ENCODE measurements around the gene DNM1.
A peak's percentile ranks its signal among the peaks of the same experiment; 100 is the strongest.
"Not testable (repeated sequence)": the region's sequence is repeated elsewhere in the genome, so short reads cannot be mapped to it uniquely, and the experiment has no call there.

DNM1 gene

GRCh38 chr9:128266868-128267590 is 63.9 kb downstream of the DNM1 start:
- no peaks in the 10 kb centered on the region for H3K9me3 ChIP-seq
- no peak overlapping the region for H3K4me3 ChIP-seq
- no peaks in the 10 kb centered on the region for H3K4me1 ChIP-seq
- H3K27me3 ChIP-seq (ENCODE audit: low read depth) = no peaks in the 10 kb centered on the region
- DNase-seq (ENCODE audit: low spot score in 2 of 2) = no peak
- in situ Hi-C loops (cut with MboI; ENCODE audit: low sequenced_read_pairs) = no loop called here
- peaks cover 29% of the 10 kb centered on the region for H3K36me3 ChIP-seq (replicated peaks)

- no peaks in the 10 kb centered on the region for H3K4me1 ChIP-seq
- H3K4me3 ChIP-seq = no peak overlapping the region
- no peaks in the 10 kb centered on the region for H3K27me3 ChIP-seq (ENCODE audit: low read depth)
- in situ Hi-C loops (cut with MboI; ENCODE audit: low sequenced_read_pairs) = no loop called here
- DNase-seq (ENCODE audit: low spot score in 2 of 2) = no peak
- no peaks in the 10 kb centered on the region for H3K9me3 ChIP-seq
- peaks cover 11% of the 10 kb centered on the region for H3K36me3 ChIP-seq (replicated peaks)
Measured at GRCh38 chr9:128271112-128271511, 67.9 kb downstream of the DNM1 start.

- Histone ChIP-seq H3K36me3 (replicated peaks) (peaks cover 11% of the 10 kb centered on the region), H3K9me3 (no peaks in the 10 kb centered on the region), H3K4me1 (no peaks in the 10 kb centered on the region), H3K27me3 (ENCODE audit: low read depth) (no peaks in the 10 kb centered on the region), H3K4me3 (no peak overlapping the region)
- no peak for DNase-seq (ENCODE audit: low spot score in 2 of 2)
- in situ Hi-C loops (cut with MboI; ENCODE audit: low sequenced_read_pairs) = no loop called here
Measured at GRCh38 chr9:128271512-128271911, 68.3 kb downstream of the DNM1 start.

GRCh38 chr9:128274245-128274644 is 71.1 kb downstream of the DNM1 start:
- Histone ChIP-seq H3K36me3 (replicated peaks) (peaks cover 4% of the 10 kb centered on the region; the same call in 1 of the 2 replicates), H3K9me3 (no peaks in the 10 kb centered on the region), H3K4me3 (no peak overlapping the region), H3K4me1 (0 out of 2 replicates have a peak, but pooled peaks cover 5% of the 10 kb centered on the region), H3K27me3 (ENCODE audit: low read depth) (no peaks in the 10 kb centered on the region)
- no peak for DNase-seq (ENCODE audit: low spot score in 2 of 2)
- in situ Hi-C loops (cut with MboI; ENCODE audit: low sequenced_read_pairs) = no loop called here

- DNase-seq (ENCODE audit: low spot score in 2 of 2) = peak; percentile 7 to 49
- no peaks in the 10 kb centered on the region for H3K9me3 ChIP-seq
- H3K27me3 ChIP-seq (ENCODE audit: low read depth) = no peaks in the 10 kb centered on the region
- in situ Hi-C loops (cut with MboI; ENCODE audit: low sequenced_read_pairs) = no loop called here
- H3K4me1 ChIP-seq = 0 out of 2 replicates have a peak, but pooled peaks cover 5% of the 10 kb centered on the region
- peak within 1 kb of the TSS; percentile 87 for H3K4me3 ChIP-seq
- H3K36me3 ChIP-seq (replicated peaks) = peaks cover 4% of the 10 kb centered on the region; the same call in 1 of the 2 replicates
Measured at GRCh38 chr9:128275198-128276007, 72.2 kb downstream of the DNM1 start, which contains the start of gene GOLGA2. Gene GOLGA2, minus strand, starts transcription at chr9:128276007. Its CDS starts 31 bp downstream, at chr9:128275976.

GRCh38 chr9:128276008-128276573 is 72.9 kb downstream of the DNM1 start, which contains the start of gene SWI5:
Gene SWI5, plus strand, starts transcription at chr9:128276276.
- Histone ChIP-seq H3K36me3 (replicated peaks) (peaks cover 4% of the 10 kb centered on the region; the same call in 1 of the 2 replicates), H3K4me1 (0 out of 2 replicates have a peak, but pooled peaks cover 5% of the 10 kb centered on the region), H3K27me3 (ENCODE audit: low read depth) (no peaks in the 10 kb centered on the region), H3K4me3 (peak within 1 kb of the TSS; percentile 87), H3K9me3 (no peaks in the 10 kb centered on the region)
- in situ Hi-C loops (cut with MboI; ENCODE audit: low sequenced_read_pairs) = no loop called here
- peak; percentile 98 to 100 for DNase-seq (ENCODE audit: low spot score in 2 of 2)

DNA sequence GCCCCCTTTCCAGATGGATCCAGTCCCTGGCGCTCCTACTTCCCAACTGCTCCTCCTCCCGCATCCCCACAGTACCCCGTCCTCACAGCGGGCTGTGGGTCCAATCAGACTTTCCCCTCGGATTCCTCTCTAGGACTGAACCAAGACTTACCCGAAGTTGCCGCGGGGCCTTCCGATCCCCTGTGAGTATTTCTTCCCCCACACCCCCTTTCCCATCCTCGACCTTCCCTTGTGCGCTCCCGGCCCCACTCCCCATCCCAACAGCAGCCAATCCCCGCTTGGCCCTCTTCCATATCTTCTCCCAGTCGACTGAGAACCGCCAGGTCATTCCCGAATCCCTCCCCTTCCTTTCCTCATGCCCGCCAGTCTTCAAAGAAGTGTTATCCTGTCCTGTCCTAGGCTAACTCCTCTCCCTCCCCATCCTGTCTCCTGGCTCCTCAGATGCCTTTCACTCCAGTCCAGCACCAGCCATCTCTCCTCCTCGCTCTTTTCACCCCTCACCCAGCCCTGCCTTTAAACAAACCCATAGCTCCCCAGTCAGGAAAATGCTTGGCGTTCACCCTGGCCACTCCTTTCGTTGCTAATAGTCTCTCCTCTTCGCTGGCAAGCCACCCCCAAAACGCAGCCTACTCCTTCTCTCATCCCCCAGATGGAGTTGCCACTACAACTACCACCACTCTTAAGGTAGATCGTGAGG is 73.5 kb downstream of the DNM1 start:
- in situ Hi-C loops (cut with MboI; ENCODE audit: low sequenced_read_pairs) = no loop called here
- Histone ChIP-seq H3K4me3 (peak overlapping the region; percentile 87), H3K36me3 (replicated peaks) (peaks cover 4% of the 10 kb centered on the region; the same call in 1 of the 2 replicates), H3K4me1 (0 out of 2 replicates have a peak, but pooled peaks cover 5% of the 10 kb centered on the region), H3K27me3 (ENCODE audit: low read depth) (no peaks in the 10 kb centered on the region), H3K9me3 (no peaks in the 10 kb centered on the region)
- peak; percentile 39 to 60 for DNase-seq (ENCODE audit: low spot score in 2 of 2)

DNA sequence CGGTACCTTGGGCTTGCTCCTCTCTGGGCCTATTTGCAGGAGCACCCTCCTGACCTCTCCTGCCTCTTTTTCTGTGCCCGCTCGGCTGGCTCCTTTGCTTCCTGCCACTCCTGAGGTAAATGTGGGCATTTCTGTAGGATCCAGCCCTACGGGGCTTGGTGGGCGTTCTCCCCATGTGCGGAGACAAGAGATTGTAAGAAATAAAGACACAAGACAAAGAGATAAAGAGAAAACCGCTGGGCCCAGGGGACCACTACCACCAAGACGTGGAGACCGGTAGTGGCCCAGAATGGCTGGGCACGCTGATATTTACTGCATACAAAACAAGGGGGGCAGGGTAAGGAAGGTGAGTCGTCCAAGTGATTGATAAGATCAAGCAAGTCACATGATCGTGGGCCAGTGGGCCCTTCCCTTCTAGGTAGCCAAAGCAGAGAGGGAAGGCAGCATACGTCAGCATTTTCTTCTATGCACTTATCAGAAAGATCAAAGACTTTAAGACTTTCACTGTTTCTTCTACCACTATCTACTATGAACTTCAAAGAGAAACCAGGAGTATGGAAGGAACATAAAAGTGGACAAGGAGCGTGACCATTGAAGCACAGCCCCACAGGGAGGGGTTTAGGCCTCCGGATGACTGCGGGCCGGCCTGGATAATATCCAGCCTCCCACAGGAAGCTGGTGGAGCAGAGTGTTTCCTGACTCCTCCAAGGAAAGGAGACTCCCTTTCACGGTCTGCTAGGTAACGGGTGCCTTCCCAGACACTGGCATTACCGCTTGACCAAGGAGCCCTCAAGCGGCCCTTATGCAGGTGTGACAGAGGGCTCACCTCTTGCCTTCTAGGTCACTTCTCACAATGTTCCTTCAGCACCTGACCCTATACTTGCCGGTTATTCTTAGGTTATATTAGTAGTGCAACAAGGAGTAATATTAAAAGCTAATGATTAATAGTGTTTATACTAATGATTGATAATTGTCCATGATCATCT is 76.2 kb downstream of the DNM1 start:
- H3K4me3 ChIP-seq; H3K9me3 ChIP-seq; in situ Hi-C loops (cut with MboI; ENCODE audit: low sequenced_read_pairs); H3K27me3 ChIP-seq (ENCODE audit: low read depth); H3K36me3 ChIP-seq (replicated peaks); DNase-seq (ENCODE audit: low spot score in 2 of 2); H3K4me1 ChIP-seq: not testable (repeated sequence)

GRCh38 chr9:128280084-128280622 is 77.0 kb downstream of the DNM1 start:
- no peak for DNase-seq (ENCODE audit: low spot score in 2 of 2)

DNA sequence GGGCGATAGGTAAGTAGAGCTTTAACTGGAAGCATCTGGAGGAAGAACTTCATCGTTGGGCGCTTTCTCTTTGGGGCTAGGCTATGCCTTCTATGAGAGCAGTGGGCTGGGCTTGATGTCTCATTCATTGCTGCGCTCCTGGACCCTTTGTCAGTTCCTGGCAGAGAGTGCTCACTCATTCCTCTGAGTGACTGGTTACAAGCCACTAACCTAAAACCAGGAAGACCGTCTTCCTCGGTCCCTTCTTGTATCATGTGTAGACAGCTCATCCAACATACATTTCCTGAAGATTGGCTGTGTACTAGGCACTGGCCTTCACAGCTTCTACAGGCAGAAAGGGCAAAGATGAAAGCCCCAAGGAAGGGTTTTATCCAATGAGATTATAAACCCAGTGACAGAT is 79.3 kb downstream of the DNM1 start:
- DNase-seq (ENCODE audit: low spot score in 2 of 2) = no peak
- in situ Hi-C loops (cut with MboI; ENCODE audit: low sequenced_read_pairs) = no loop called here
- Histone ChIP-seq H3K36me3 (replicated peaks) (peaks cover 4% of the 10 kb centered on the region; the same call in 1 of the 2 replicates), H3K27me3 (ENCODE audit: low read depth) (no peaks in the 10 kb centered on the region), H3K9me3 (no peaks in the 10 kb centered on the region), H3K4me3 (no peak overlapping the region), H3K4me1 (no peaks in the 10 kb centered on the region)

More at GRCh38 chr9:128280084-128280622, 77.0 kb downstream of the DNM1 start:
- H3K36me3 ChIP-seq (replicated peaks) = no peaks in the 10 kb centered on the region
- H3K4me1 ChIP-seq = 0 out of 2 replicates have a peak, but pooled peaks cover 5% of the 10 kb centered on the region
- in situ Hi-C loops (cut with MboI; ENCODE audit: low sequenced_read_pairs) = no loop called here
- no peaks in the 10 kb centered on the region for H3K27me3 ChIP-seq (ENCODE audit: low read depth)
- H3K4me3 ChIP-seq = no peak overlapping the region
- H3K9me3 ChIP-seq = no peaks in the 10 kb centered on the region

GRCh38 chr9:128285033-128285784 is 82.0 kb downstream of the DNM1 start:
- in situ Hi-C loops (cut with MboI; ENCODE audit: low sequenced_read_pairs) = no loop called here
- Histone ChIP-seq H3K27me3 (ENCODE audit: low read depth) (no peaks in the 10 kb centered on the region), H3K9me3 (no peaks in the 10 kb centered on the region), H3K4me1 (no peaks in the 10 kb centered on the region), H3K36me3 (replicated peaks) (peaks cover 9% of the 10 kb centered on the region; the same call in 1 of the 2 replicates), H3K4me3 (no peak overlapping the region)
- DNase-seq (ENCODE audit: low spot score in 2 of 2) = no peak

All from HAP-1 (cell line).